Measurements from ENCODE around the gene PINK1. TPM values are rescaled to one million over a fixed set of nuclear protein-coding genes. Genes with fewer than 3 reads are reported as not detected.
A peak's percentile ranks its signal among the peaks of the same experiment; 100 is the strongest.

The PINK1 gene
- total and polyA plus RNA-seq, 2 of the 13 experiments (the other 11 are each of a cell fraction or from before 2014, with no cell fraction given): 15.3 to 16.1 TPM

- no peak for TF ChIP-seq ZBTB3 (CRISPR knock-in tag; IDR thresholded peaks at IDR 0.05; ENCODE audit: borderline replicate concordance, low read depth)
- TF ChIP-seq ATM (IDR thresholded peaks at IDR 0.05; ENCODE audit: borderline replicate concordance): no peak
- TF ChIP-seq ZNF639 (CRISPR knock-in tag; conservative IDR thresholded peaks at IDR 0.05): no peak
- no peak for TF ChIP-seq ZNF878 (CRISPR knock-in tag; IDR thresholded peaks at IDR 0.05)
- no peak for TF ChIP-seq SOX6 (IDR thresholded peaks at IDR 0.05)
- TF ChIP-seq SOX6 (CRISPR knock-in tag; IDR thresholded peaks at IDR 0.05): peak; percentile 68
- TF ChIP-seq KDM1A (CRISPR knock-in tag; IDR thresholded peaks at IDR 0.05): peak; percentile 76; the same call in 1 of the 2 replicates
- no peak for TF ChIP-seq ZNF33B (CRISPR knock-in tag; IDR thresholded peaks at IDR 0.05)
- TF ChIP-seq SOX5 (CRISPR knock-in tag; IDR thresholded peaks at IDR 0.05; ENCODE audit: borderline replicate concordance): peak; percentile 63
- TF ChIP-seq ELF1 (CRISPR knock-in tag; IDR thresholded peaks at IDR 0.05): peak; percentile 44
- TF ChIP-seq ZMYM3 (CRISPR knock-in tag; IDR thresholded peaks at IDR 0.05): peak; percentile 19; the same call in 1 of the 2 replicates
- TF ChIP-seq, protein P1, sequence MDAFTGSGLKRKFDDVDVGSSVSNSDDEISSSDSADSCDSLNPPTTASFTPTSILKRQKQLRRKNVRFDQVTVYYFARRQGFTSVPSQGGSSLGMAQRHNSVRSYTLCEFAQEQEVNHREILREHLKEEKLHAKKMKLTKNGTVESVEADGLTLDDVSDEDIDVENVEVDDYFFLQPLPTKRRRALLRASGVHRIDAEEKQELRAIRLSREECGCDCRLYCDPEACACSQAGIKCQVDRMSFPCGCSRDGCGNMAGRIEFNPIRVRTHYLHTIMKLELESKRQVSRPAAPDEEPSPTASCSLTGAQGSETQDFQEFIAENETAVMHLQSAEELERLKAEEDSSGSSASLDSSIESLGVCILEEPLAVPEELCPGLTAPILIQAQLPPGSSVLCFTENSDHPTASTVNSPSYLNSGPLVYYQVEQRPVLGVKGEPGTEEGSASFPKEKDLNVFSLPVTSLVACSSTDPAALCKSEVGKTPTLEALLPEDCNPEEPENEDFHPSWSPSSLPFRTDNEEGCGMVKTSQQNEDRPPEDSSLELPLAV (CRISPR knock-in tag; conservative IDR thresholded peaks at IDR 0.05; ENCODE audit: low read depth): no peak; the same call in 1 of the 2 replicates
- TF ChIP-seq PCBP1 (IDR thresholded peaks at IDR 0.05; ENCODE audit: borderline replicate concordance, low read depth, low read length): no peak
- peak; percentile 49; the same call in 1 of the 2 replicates for TF ChIP-seq FOXO1 (CRISPR knock-in tag; IDR thresholded peaks at IDR 0.05)
- TF ChIP-seq, protein P2, sequence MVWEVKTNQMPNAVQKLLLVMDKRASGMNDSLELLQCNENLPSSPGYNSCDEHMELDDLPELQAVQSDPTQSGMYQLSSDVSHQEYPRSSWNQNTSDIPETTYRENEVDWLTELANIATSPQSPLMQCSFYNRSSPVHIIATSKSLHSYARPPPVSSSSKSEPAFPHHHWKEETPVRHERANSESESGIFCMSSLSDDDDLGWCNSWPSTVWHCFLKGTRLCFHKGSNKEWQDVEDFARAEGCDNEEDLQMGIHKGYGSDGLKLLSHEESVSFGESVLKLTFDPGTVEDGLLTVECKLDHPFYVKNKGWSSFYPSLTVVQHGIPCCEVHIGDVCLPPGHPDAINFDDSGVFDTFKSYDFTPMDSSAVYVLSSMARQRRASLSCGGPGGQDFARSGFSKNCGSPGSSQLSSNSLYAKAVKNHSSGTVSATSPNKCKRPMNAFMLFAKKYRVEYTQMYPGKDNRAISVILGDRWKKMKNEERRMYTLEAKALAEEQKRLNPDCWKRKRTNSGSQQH (CRISPR knock-in tag; IDR thresholded peaks at IDR 0.05; ENCODE audit: low read depth): peak; percentile 12; the same call in 1 of the 2 replicates
- TF ChIP-seq ZNF792 (CRISPR knock-in tag; IDR thresholded peaks at IDR 0.05): peak; percentile 70; the same call in 1 of the 2 replicates
- TF ChIP-seq TARDBP (CRISPR knock-in tag; IDR thresholded peaks at IDR 0.05): no peak; the same call in 1 of the 2 replicates
- TF ChIP-seq RELA (CRISPR knock-in tag; IDR thresholded peaks at IDR 0.05): no peak
- no peak for TF ChIP-seq GRHL1 (CRISPR knock-in tag; conservative IDR thresholded peaks at IDR 0.05)
- TF ChIP-seq ZNF17 (CRISPR knock-in tag; IDR thresholded peaks at IDR 0.05): no peak
- peak; percentile 83 for TF ChIP-seq HDAC1 (CRISPR knock-in tag; IDR thresholded peaks at IDR 0.05)
- TF ChIP-seq ZNF432 (CRISPR knock-in tag; IDR thresholded peaks at IDR 0.05; ENCODE audit: borderline replicate concordance): no peak
- no peak for TF ChIP-seq TGIF2 (CRISPR knock-in tag; IDR thresholded peaks at IDR 0.05)
- TF ChIP-seq, protein P3, sequence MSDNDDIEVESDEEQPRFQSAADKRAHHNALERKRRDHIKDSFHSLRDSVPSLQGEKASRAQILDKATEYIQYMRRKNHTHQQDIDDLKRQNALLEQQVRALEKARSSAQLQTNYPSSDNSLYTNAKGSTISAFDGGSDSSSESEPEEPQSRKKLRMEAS (IDR thresholded peaks at IDR 0.05): peak; percentile 88
- TF ChIP-seq ZNF331 (CRISPR knock-in tag; IDR thresholded peaks at IDR 0.05): peak; percentile 83; the same call in 1 of the 2 replicates
- TF ChIP-seq HOXA5 (CRISPR knock-in tag; IDR thresholded peaks at IDR 0.05): 0 out of 2 replicates have a peak, but pooled peaks have one; percentile 12
Observed at GRCh38 chr1:20633190-20634064, at the start of gene PINK1 (continued).

Measured in HepG2 (cell line).